HepG2 (cell line): Measurements from ENCODE around the gene MCM3AP. TPM values are rescaled to one million over a fixed set of nuclear protein-coding genes. Genes with fewer than 3 reads are reported as not detected.
"Not testable (repeated sequence)": the region's sequence is repeated elsewhere in the genome, so short reads cannot be mapped to it uniquely, and the experiment has no call there.

Experiments used
- ATAC-seq: fragments of 200-7000 bp; cut with Tn5 transposase; 3 replicates; pipeline ENCODE4 v1.9.1; 2020; ENCODE audit warnings: mild to moderate bottlenecking, moderate library complexity
- BruUV-seq: library from RNA; stranded (reverse); fragments of 400-500 nt; replicated peaks from 2 replicates; lab custom pipeline; 2021; lab: Mats Ljungman, UMichigan
- CTCF ChIA-PET: fragments of 300-600 bp; formaldehyde crosslinking; extraction: SDS; loops from one replicate; lab custom pipeline; 2021; ENCODE audit warnings: low total read pairs, inconsistent platforms, low intra/inter-chr PET ratio; lab: Yijun Ruan, JAX
- POLR2A ChIA-PET: fragments of 350-600 bp; sonication (Branson Sonifier 250); formaldehyde crosslinking; loops from one replicate; lab custom pipeline; 2020; ENCODE audit warnings: antibody characterized with exemption, inconsistent platforms; lab: Yijun Ruan, JAX
- DNase-seq: peaks from one replicate; pipeline ENCODE4 v3.0.0-alpha.2; 2015; ENCODE audit warnings: low spot score
- FAIRE-seq: peaks from 3 replicates; lab custom pipeline; 2011; peaks lifted over from hg19 to GRCh38; lab: Jason Lieb, UNC
- H2AFZ ChIP-seq: one replicate; pipeline ENCODE4 v1.6.1; 2011; ENCODE audit warnings: low read length, inconsistent platforms
- H3K27ac ChIP-seq: fragments of 300-600 bp; 3 replicates; pipeline ENCODE4 v1.8.0; 2011; ENCODE audit warnings: mixed run types, mild to moderate bottlenecking, mixed read lengths, low read length, inconsistent platforms; ENCODE audit not compliant: insufficient read depth; ENCODE audit errors: extremely low read length
- H3K27me3 ChIP-seq, 2 experiments: fragments of 200-600 bp in 1 of 2; 2 replicates in 1 of 2; 3 replicates in 1 of 2; pipeline versions ENCODE4 v1.6.0 to v1.8.0; 2011; ENCODE audit warnings: low read length in 2 of 2, mild to moderate bottlenecking in 2 of 2, moderate library complexity in 2 of 2, inconsistent platforms in 1 of 2; ENCODE audit not compliant: insufficient read depth in 2 of 2, control insufficient read depth in 1 of 2
- H3K36me3 ChIP-seq, 2 experiments: fragments of 200-600 bp in 1 of 2; replicated peaks in 1 of 2; 2 replicates in 1 of 2; 3 replicates in 1 of 2; pipeline versions ENCODE4 v1.5.1 to v1.8.0; 2011; ENCODE audit warnings: low read length in 2 of 2, inconsistent platforms in 1 of 2; ENCODE audit not compliant: insufficient read depth in 2 of 2, control insufficient read depth in 1 of 2
- H3K4me1 ChIP-seq: 2 replicates; pipeline ENCODE4 v1.5.1; 2012; ENCODE audit warnings: low read length, inconsistent platforms; ENCODE audit not compliant: insufficient read depth
- H3K4me2 ChIP-seq: 2 replicates; pipeline ENCODE4 v1.6.0; 2011; ENCODE audit warnings: low read depth, low read length, inconsistent platforms
- H3K4me3 ChIP-seq, 3 experiments: fragments of 200-600 bp in 1 of 3; sonication (generic), shearing (Covaris generic) in 1 of 3; replicated peaks in 1 of 3; 2 replicates each; pipeline ENCODE4 v1.5.1; 2011 to 2016; ENCODE audit warnings: low read length in 3 of 3, inconsistent platforms in 2 of 3, low read depth in 2 of 3, mild to moderate bottlenecking in 2 of 3, control low read depth in 1 of 3, mixed read lengths in 1 of 3; ENCODE audit not compliant: insufficient read depth in 1 of 3
- H3K79me2 ChIP-seq: one replicate; pipeline ENCODE4 v1.6.1; 2011; ENCODE audit warnings: low read length, inconsistent platforms; ENCODE audit not compliant: insufficient read depth
- H3K9ac ChIP-seq: 2 replicates; pipeline ENCODE4 v1.6.0; 2011; ENCODE audit warnings: mild to moderate bottlenecking, low read depth, low read length, inconsistent platforms; ENCODE audit not compliant: insufficient read depth
- H3K9me3 ChIP-seq: 2 replicates; pipeline ENCODE4 v1.5.1; 2012; ENCODE audit warnings: mild to moderate bottlenecking, low read length
- H4K20me1 ChIP-seq: 2 replicates; pipeline ENCODE4 v1.6.0; 2011; ENCODE audit warnings: inconsistent platforms, mild to moderate bottlenecking, low read length, moderate library complexity; ENCODE audit not compliant: insufficient read depth
- ATF1 ChIP-seq: IDR thresholded peaks from 2 replicates; pipeline ENCODE4 v1.6.1; 2016; ENCODE audit warnings: mild to moderate bottlenecking, control low read depth
- RNF219 ChIP-seq: sonication (generic); formaldehyde crosslinking; IDR thresholded peaks from 2 replicates; pipeline ENCODE4 v1.5.0; 2020; ENCODE audit warnings: mild to moderate bottlenecking, missing genetic modification reagents
- ZNF18 ChIP-seq: sonication (generic); formaldehyde crosslinking; IDR thresholded peaks from 2 replicates; pipeline ENCODE4 v1.8.0; 2022; ENCODE audit warnings: mild to moderate bottlenecking, missing genetic modification reagents; ENCODE audit not compliant: insufficient replicate concordance
- ZNF24 ChIP-seq: fragments of 450-650 bp; IDR thresholded peaks from 2 replicates; pipeline ENCODE4 v1.6.1; 2017; ENCODE audit warnings: antibody characterized with exemption, mild to moderate bottlenecking
- ZNF839 ChIP-seq: sonication (generic); formaldehyde crosslinking; IDR thresholded peaks from 2 replicates; pipeline ENCODE4 v1.4.0; 2020; ENCODE audit warnings: missing genetic modification reagents, mild to moderate bottlenecking, borderline replicate concordance
- WGBS: methylation state at CpG from one replicate; pipeline ENCODE4 v1.1.6; 2017; ENCODE audit warnings: low lambda C conversion rate; 5-methylcytosine and 5-hydroxymethylcytosine counted together
- in situ Hi-C: cut with HindIII; loops from 2 replicates; pipeline ENCODE4 v1.10.0; 2017; ENCODE audit warnings: low pct_unique_long_range_greater_than_20kb; ENCODE audit not compliant: extremely low pct_ligation_motif_present
- intact Hi-C: fragments of 100-400 bp; cut with micrococcal nuclease; formaldehyde crosslinking; loops from one replicate; pipeline ENCODE4 v1.10.0; 2022; ENCODE audit not compliant: unreplicated experiment
- polyA plus RNA-seq, 8 experiments: library from polyadenylated mRNA; depleted of rRNA in 3 of 8; stranded (reverse) in 7 of 8; unstranded in 1 of 8; fragments of >200 nt; fragmentation: Illumina TruSeq in 4 of 8; extraction: Trizol in 4 of 8; gene quantifications; 2 replicates each; pipeline versions ENCODE4 v1.2.1 to v1.2.3, GENCODE V29; 2011 to 2016; ENCODE audit warnings: low read depth in 4 of 8, missing spikeins in 1 of 8, mixed read lengths in 1 of 8; ENCODE audit not compliant: insufficient read depth in 1 of 8
- total RNA-seq, 5 experiments: library from RNA; depleted of rRNA; stranded (reverse); fragments of >200 nt; fragmentation: Illumina TruSeq; extraction: Trizol; gene quantifications; 2 replicates each; pipeline ENCODE4 v1.2.3, GENCODE V29; 2016; ENCODE audit warnings: low read depth in 1 of 5
- TF ChIP-seq, protein P1 (sequence below): sonication (generic); formaldehyde crosslinking; conservative IDR thresholded peaks from 2 replicates; pipeline ENCODE4 v1.8.0; 2022; ENCODE audit warnings: low read depth, missing genetic modification reagents
- TF ChIP-seq, protein P2 (sequence below): sonication (generic); formaldehyde crosslinking; IDR thresholded peaks from 2 replicates; pipeline ENCODE4 v1.5.1; 2020; ENCODE audit warnings: missing genetic modification reagents, mild to moderate bottlenecking, borderline replicate concordance
- TF ChIP-seq, protein P3 (sequence below): fragments of 450-650 bp; IDR thresholded peaks from 2 replicates; pipeline ENCODE4 v1.6.1; 2017
- TF ChIP-seq, protein P4 (sequence below): sonication (generic); formaldehyde crosslinking; IDR thresholded peaks from 2 replicates; pipeline ENCODE4 v1.4.0; 2020; ENCODE audit warnings: missing genetic modification reagents

MCM3AP gene
- total and polyA plus RNA-seq, 2 of the 13 experiments (the other 11 are each of a cell fraction or from before 2014, with no cell fraction given) = 27.0 to 54.7 TPM

GRCh38 chr21:46311568-46311967 is 26.2 kb upstream of the MCM3AP start (continued):
- TF ChIP-seq, protein P1, sequence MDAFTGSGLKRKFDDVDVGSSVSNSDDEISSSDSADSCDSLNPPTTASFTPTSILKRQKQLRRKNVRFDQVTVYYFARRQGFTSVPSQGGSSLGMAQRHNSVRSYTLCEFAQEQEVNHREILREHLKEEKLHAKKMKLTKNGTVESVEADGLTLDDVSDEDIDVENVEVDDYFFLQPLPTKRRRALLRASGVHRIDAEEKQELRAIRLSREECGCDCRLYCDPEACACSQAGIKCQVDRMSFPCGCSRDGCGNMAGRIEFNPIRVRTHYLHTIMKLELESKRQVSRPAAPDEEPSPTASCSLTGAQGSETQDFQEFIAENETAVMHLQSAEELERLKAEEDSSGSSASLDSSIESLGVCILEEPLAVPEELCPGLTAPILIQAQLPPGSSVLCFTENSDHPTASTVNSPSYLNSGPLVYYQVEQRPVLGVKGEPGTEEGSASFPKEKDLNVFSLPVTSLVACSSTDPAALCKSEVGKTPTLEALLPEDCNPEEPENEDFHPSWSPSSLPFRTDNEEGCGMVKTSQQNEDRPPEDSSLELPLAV (CRISPR knock-in tag) = no peak
- TF ChIP-seq ZNF18 (CRISPR knock-in tag) (no peak), ZNF24 (no peak), ATF1 (CRISPR knock-in tag) (no peak), RNF219 (no peak), ZNF839 (no peak)
- TF ChIP-seq, protein P2, sequence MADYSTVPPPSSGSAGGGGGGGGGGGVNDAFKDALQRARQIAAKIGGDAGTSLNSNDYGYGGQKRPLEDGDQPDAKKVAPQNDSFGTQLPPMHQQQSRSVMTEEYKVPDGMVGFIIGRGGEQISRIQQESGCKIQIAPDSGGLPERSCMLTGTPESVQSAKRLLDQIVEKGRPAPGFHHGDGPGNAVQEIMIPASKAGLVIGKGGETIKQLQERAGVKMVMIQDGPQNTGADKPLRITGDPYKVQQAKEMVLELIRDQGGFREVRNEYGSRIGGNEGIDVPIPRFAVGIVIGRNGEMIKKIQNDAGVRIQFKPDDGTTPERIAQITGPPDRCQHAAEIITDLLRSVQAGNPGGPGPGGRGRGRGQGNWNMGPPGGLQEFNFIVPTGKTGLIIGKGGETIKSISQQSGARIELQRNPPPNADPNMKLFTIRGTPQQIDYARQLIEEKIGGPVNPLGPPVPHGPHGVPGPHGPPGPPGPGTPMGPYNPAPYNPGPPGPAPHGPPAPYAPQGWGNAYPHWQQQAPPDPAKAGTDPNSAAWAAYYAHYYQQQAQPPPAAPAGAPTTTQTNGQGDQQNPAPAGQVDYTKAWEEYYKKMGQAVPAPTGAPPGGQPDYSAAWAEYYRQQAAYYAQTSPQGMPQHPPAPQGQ = no peak
- TF ChIP-seq, protein P3, sequence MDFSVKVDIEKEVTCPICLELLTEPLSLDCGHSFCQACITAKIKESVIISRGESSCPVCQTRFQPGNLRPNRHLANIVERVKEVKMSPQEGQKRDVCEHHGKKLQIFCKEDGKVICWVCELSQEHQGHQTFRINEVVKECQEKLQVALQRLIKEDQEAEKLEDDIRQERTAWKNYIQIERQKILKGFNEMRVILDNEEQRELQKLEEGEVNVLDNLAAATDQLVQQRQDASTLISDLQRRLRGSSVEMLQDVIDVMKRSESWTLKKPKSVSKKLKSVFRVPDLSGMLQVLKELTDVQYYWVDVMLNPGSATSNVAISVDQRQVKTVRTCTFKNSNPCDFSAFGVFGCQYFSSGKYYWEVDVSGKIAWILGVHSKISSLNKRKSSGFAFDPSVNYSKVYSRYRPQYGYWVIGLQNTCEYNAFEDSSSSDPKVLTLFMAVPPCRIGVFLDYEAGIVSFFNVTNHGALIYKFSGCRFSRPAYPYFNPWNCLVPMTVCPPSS = no peak
- TF ChIP-seq, protein P4, sequence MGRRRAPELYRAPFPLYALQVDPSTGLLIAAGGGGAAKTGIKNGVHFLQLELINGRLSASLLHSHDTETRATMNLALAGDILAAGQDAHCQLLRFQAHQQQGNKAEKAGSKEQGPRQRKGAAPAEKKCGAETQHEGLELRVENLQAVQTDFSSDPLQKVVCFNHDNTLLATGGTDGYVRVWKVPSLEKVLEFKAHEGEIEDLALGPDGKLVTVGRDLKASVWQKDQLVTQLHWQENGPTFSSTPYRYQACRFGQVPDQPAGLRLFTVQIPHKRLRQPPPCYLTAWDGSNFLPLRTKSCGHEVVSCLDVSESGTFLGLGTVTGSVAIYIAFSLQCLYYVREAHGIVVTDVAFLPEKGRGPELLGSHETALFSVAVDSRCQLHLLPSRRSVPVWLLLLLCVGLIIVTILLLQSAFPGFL = no peak
- TF ChIP-seq, all 625 proteins: peak for 0

- H2AFZ ChIP-seq, DNase-seq, H3K4me1 ChIP-seq, H3K4me3 ChIP-seq, BruUV-seq, intact Hi-C loops, H3K9ac ChIP-seq, H3K27ac ChIP-seq, H3K27me3 ChIP-seq, H3K79me2 ChIP-seq, ATAC-seq, POLR2A ChIA-PET, H4K20me1 ChIP-seq, H3K36me3 ChIP-seq, H3K9me3 ChIP-seq, in situ Hi-C loops, CTCF ChIA-PET, H3K4me2 ChIP-seq, FAIRE-seq: not testable (repeated sequence)
- WGBS = 99% methylated on average over 8 of the region's 8 CpGs
Observed at GRCh38 chr21:46310260-46310659, 24.8 kb upstream of the MCM3AP start.
